NCI-H524 (cell line): ENCODE measurements around the gene ZNF835.

Source experiments
- DNase-seq, 2 experiments: peaks; one replicate each; lab custom pipeline; 2025; lab: John Stamatoyannopoulos, UW

Gene ZNF835

DNA sequence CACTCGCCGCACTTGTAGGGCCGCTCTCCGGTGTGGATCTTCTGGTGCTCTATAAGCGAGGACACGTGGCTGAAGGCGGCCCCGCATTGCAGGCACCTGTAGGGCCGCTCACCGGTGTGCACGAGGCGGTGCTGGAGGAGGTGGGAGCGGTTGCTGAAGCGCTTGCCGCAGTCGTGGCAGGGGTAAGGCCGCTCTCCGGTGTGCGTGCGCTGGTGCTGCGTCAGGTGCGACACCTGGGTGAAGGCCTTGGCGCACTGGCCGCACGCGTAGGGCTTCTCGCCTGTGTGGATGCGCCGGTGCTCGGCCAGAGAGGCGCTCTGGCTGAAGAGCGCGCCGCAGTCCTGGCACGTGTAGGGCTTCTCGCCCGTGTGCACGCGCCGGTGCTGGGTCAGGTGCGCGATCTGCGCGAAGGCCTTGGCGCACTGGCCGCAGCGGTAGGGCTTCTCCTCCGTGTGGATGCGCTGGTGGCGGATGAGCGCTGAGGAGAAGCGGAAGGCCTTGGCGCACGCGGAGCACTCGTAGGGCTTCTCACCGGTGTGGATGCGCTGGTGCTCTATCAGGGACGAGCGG, 7.5 kb downstream of the ZNF835 start:
- no peak for DNase-seq

DNA sequence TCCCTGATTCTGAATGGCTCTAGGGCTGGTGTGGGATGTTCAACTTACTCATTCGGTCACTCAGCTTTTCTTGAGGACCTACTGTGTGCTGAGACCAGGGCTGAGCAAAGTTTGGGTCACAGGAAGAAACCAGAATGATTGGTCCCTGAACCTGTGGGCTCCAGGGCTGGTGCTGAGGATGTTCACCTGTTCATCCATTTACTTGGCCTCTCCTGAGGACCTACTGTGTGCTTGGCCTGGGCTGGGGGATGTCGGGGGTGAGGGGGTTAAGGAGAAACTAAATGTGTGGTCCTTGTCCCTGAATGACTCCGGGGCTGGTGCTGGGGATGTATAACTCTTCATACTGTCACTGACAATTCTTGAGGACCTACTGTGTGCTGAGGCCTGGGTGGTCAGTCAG, 10.3 kb downstream of the ZNF835 start:
- no peak for DNase-seq

DNA sequence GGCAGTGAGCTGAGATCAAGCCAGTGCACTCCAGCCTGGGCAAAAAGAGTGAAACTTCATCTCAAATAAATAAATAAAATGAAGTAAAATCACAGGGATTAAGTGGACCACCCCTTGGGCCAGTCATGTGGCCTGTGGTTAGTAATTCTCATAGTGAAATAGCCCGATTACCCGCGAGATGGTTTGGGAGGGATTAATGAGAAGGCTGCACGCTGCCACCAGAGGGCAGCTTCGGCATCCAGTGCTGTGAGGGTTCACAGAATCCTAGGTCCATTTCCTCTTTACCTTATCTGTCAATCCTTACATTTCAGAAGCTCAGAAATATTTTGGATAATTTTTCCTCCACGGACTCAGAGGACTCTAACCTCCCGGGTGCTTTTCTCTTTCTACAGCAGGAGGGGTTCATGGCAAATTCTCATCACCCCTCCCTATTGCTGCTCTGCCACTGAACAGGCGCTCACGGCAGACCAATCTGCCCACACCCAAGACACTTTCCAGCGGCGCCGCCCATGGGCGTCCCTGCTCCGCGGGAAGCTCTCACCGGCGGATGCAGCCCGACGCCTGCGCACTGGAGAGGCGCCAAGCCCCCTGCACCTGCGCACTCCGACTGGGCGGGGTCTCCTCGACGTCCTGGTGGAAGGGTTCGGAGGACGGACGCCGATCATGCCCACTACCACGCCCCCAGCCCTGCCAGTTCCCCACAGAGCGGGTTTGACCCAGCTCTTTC, 11.0 kb downstream of the ZNF835 start:
- DNase-seq, result no peak

DNA sequence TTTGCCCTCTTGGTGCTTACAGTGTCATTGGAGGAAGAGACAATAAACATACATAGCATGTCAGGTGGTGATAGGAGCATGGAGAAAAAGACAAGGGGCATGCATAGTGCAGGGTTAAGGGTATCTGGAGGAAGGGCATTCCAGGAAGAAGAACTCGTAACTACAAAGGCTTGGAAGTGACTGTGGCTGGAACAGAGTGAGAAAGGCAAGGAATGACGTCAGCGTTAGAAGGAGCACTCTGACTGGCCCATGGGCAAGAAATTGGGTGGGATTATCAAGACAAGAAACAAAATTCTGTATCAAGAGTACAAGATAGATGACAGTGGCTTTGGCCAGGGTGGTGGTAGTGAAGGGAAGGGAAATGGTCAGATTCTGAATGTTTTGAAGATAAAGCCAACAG, 17.4 kb downstream of the ZNF835 start:
- DNase-seq, result no peak

DNA sequence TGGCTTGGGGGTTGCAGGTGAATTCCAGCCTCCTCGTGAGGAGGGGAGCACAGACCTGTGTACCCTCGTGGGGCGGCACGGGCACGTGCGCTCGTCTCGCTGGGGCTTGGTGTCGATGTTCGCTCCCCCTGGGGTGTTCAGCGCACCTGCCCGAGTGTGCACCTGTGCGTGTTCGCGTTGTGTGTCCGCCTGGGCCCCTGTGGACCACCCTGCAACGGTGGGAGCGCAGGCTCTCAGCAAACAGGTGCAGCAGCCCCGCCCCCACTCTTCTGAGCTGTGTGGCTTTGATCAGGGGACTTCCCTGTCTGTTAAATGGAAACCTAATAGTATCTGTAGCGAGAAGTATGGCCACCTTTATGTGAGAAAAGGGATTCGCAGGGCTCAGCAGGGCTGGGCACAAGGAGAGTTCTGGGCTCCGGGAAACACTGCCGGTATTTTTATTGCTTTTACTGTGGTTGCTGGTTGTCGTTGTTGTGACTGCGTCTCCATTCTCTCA, 28.0 kb downstream of the ZNF835 start:
- no peak for DNase-seq

DNA sequence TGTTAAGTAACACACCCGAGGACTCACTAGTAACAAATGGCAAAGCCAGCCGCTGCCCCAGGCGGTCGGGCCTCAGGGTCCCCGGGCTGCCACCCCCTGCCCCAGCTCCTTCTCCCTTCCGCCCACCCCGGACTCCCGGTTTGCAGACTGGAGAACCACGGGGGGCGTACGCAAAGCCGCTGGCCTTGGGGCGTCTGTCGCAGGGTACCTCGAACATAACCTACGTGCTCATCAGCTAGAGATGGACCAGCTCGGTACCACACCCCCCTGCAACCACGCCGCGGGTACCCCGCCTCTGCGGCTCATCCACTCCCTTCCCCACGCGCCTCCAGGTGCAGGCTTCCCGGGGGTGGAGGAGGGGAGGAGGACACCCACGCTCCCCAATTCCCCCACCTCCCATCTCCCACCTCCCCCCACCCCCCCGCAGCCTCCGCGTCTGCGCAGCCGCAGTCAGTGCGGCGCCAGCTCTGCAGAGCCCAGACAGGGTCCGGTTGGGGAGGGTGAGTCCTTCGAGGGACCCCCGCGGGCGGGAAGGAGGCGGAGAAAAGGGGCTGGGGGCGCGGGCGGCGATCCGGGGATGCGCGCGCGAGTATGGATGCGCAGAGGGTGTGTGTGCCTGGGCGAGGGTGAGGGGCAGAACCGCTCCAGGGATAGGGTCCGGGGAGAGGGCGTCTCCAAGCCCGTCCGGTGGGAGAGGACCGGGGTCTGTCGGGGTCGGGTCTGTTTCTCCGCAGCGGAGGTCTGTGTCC, 28.7 kb downstream of the ZNF835 start, which contains the start of gene SMIM17:
Gene SMIM17, plus strand, starts transcription at position 449 of the 749 bp plus-strand sequence. CDS start 2,509 bp downstream, outside the sequence.
- DNase-seq, result no peak

DNA sequence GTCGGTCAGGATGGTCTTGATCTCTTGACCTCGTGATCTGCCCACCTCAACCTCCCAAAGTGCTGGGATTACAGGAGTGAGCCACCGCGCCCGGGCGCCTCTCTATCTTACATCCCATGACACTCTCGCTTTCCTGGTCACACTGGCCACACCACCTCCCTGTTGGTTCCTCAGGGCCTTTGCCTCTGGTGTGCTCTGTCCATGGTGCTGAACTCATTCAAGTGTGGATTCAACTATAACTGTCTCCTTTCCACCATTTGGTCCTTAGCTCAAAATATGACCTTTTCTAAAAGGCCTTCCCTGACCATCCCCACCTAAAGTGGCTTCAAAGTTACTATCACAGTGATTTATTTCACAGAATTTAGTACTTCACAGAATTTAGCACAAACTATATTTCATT, 32.3 kb downstream of the ZNF835 start:
- no peak for DNase-seq

DNA sequence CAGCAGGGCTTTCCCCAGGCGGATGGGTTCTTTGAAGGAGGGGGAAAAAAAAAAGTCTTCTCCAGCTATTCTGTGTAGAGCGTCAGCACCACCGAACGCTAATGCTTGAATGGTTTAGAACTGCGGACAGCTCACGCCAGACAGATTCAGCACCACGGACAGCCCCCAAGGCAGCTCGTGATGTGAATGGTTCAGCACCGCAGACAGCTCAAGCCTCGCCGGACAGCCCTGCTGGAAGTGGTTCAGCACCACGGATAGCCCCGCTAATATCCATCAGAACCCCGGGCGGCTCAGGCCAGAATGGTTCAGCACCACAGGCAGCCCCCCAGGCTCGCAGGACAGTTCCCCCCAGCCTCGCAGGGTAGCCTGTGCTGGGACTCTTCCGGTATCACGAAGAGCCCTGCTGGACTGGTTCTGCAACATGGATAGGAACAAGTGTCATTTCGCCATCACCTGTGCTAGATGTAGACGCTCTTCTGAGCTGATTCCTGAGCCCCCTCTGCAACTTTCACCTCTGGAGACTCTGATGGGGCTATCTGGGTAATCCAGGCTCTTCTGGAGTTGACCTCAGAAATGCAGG, 33.5 kb downstream of the ZNF835 start:
- no peak for DNase-seq

DNA sequence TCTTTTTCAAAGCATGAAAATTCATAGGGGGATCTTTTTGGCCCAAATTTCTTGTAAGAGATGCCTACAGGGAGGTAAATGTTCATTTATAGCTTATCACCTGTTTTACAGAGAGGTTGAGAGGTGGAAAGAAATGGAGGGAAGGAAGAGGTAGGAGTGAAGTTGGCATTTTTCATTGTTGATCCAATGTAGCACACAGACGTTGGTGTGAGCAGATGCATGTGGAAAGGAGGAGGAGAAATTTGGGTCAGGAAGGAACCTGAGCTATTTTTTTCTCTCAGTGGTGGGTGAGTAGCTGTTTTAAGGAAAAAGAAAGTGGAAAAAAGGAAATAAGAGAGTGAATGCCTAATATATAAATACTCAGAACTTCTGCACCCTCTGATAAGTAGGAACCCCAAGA, 38.5 kb downstream of the ZNF835 start:
- DNase-seq, result no peak

DNA sequence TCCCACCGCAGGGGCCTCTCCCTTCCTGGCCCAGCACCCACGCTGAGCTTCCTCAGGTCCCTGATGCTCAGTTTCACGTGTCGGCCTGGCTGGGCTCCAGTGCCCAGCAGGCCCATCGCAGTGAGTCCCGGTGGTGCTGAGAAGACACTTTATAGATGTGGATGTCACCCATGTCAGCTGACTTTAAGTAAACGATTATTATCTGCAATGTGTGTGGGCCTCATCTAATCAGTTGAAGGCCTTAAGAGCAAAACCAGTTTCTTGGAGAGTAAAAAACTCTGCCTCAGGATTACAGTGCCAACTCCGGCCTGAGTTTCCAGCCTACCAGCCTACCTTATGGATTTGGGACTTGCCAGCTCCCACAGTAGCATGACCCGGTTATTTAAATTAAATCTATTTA, 45.8 kb downstream of the ZNF835 start:
- no peak for DNase-seq

DNA sequence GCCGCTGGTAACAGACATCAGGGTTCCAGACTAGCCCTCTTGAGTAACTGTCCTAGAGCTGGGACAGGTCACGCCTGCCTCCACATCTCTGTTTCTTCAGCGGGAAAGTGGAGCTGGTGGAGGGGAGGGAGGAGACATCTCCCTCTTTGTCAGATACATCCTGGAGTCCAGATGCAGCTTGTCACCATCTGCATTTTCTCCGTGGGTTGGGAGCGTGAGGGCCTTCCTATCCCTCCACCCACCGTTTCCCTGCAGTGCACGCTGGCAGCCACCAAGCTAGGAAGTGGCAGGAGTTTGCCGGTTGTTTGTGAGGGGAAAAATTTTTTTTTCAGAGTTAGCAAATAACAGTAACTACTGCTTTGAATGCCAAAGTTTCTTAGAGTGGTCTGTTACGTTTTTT, 48.6 kb downstream of the ZNF835 start:
- DNase-seq, result no peak

DNA sequence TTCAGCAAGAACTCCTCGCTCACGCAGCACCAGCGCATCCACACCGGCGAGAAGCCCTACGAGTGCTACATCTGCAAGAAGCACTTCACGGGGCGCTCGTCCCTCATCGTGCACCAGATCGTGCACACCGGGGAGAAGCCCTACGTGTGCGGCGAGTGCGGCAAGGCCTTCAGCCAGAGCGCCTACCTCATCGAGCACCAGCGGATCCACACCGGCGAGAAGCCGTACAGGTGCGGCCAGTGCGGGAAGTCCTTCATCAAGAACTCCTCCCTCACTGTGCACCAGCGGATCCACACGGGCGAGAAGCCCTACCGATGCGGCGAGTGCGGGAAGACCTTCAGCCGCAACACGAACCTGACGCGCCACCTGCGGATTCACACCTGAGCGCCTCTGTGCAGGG, 49.2 kb downstream of the ZNF835 start:
- no peak for DNase-seq

DNA sequence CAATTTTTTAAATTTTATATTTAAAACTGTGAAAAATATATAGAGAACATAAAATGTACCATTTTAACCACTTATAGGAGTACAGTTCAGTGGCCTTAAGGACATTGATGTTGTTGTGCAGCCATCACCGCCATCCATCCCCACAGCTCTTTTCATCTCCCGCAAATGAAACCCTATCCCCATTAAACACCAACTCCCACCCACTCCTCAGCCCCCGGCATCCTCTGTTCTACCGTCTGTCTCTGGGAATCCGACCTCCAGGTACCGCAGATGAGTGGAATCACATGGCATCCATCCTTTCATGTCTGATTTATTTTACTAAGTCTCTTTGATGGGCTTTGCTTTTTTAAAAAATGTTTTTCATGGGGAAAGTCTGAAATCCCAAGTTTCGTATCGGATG, 52.4 kb downstream of the ZNF835 start:
- no peak for DNase-seq

DNA sequence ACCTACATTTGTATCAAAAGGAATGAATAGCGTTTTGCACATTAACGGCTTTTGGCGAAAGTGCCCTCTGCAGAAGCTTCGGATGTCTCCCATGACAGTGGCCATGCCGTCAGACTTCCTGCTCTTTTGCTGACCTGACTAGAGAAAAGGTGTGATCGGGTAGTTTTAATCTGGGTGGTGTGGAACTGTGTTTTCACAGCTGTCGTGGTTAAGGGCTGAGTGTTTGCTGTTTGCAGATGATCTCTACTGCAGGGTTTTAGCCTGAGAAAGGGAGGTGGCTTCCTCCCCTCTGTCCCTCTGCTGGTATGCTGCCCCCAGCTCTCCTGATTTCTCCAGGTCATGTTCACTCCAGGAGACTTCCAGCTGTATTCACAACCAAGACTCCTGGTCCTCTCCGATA, 54.0 kb downstream of the ZNF835 start:
- DNase-seq, result no peak

DNA sequence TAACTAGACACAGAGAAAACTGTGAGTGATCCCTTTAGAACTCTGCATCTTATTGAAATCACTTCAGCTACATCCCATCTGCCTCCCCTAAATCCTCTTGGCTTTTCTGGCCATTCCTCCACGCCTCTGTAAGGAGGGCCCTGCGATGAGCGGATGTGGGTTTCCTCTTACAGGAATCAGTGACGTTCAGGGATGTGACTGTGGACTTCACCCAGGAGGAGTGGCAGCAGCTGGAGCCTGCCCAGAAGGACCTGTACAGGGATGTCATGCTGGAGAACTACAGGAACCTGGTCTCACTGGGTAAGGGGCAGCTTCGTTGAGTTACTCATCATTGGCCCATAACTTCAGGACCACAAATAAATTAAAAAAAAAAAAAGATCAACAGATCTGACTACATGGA, 57.9 kb downstream of the ZNF835 start:
- DNase-seq, result no peak

DNA sequence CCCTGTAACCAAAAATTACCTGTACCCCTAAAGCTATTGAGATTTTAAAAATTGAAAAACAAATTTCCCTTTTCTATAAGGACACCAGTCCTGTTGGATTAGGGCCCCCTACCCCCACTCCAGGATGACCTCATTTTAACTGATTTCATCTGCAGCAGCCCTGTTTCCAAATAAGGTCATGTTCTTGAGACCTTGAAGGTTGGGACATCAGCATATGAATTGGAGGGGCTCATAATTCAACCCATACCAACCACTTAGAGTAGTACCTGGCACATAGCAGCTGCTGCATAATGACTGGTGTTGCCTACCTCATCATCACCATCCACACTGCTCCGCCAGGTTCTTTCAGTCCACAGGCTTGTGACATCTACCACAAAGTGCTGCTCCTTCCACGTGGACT, 58.8 kb downstream of the ZNF835 start:
- no peak for DNase-seq
